Lower leg skin (tissue), 4 donors: ENCODE data around the gene VIPR1. TPM values are rescaled to one million over a fixed set of nuclear protein-coding genes. Genes with fewer than 3 reads are reported as not detected.

Experiments used
- DNase-seq, 2 donors: peaks; one replicate each; pipeline ENCODE4 v3.0.0-alpha.2; 2019; ENCODE audit warnings: low spot score in 2 of 2
- H3K4me3 ChIP-seq: fragments of 200-600 bp; sonication (generic); 2 replicates; pipeline ENCODE4 v1.5.1; 2017; ENCODE audit warnings: mild to moderate bottlenecking, low read depth; ENCODE audit not compliant: poor library complexity, severe bottlenecking
- CTCF ChIP-seq, 3 donors: fragments of 450-650 bp; IDR thresholded peaks; one replicate each; pipeline ENCODE4 v1.5.1; 2016; ENCODE audit warnings: antibody characterized with exemption in 3 of 3, mild to moderate bottlenecking in 3 of 3, moderate library complexity in 2 of 3
- POLR2A ChIP-seq, 2 donors: fragments of 450-650 bp; IDR thresholded peaks; one replicate each; pipeline ENCODE4 v1.6.1; 2016 to 2017; ENCODE audit warnings: antibody characterized with exemption in 2 of 2, mild to moderate bottlenecking in 1 of 2, moderate library complexity in 1 of 2
- WGBS, 2 donors: methylation state at CpG; one replicate each; pipeline ENCODE4 v1.1.5; 2018; 5-methylcytosine and 5-hydroxymethylcytosine counted together
- intact Hi-C: fragments of 100-400 bp; cut with DNase I; formaldehyde crosslinking; loops from one replicate; pipeline ENCODE4 v1.15.0; 2023; ENCODE audit warnings: low total_unique reads
- total RNA-seq, 4 donors: library from RNA; depleted of rRNA; stranded (reverse); fragments of >200 nt; gene quantifications; one replicate each; pipeline ENCODE4 v1.1.0, GENCODE V29; 2016

VIPR1 gene
- total RNA-seq, 4 donors from 2014 or later, result 69.9 to 110 (median 70.8) TPM

GRCh38 chr3:42513521-42513920 is 11.1 kb downstream of the VIPR1 start:
- WGBS, 2 donors, result 87 to 91% methylated on average over 6 of the region's 6 CpGs
- no peak for TF ChIP-seq CTCF (IDR thresholded peaks at IDR 0.05)
- TF ChIP-seq POLR2A (IDR thresholded peaks at IDR 0.05), result no peak
- intact Hi-C loops, result no loop called here
- no peak for DNase-seq
- no peak overlapping the region for H3K4me3 ChIP-seq

DNA sequence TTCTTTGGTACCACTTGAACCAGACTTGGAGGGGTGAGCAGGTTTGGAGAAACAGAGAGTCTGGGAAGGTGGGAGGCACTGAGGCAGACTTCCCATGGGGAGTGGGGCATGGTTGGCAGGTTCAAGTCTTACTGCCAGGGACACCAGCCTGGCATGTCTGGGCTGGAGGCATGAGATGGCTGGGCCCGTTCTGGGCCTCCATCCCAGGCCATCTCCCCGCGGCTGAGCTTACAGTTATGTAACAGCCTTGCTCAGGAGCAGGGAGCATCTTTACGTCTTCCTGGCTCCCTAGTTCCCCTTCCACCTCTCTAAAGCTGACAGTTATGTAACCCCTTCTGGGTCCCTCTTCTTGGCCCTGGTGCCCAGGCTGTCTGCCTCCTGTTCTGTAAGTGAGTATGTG is 12.4 kb downstream of the VIPR1 start:
- intact Hi-C loops, result no loop called here
- no peak overlapping the region for H3K4me3 ChIP-seq
- WGBS, 2 donors, result 32 to 44% methylated on average over 4 of the region's 4 CpGs
- TF ChIP-seq POLR2A (IDR thresholded peaks at IDR 0.05) (no peak), CTCF (IDR thresholded peaks at IDR 0.05) (no peak)
- DNase-seq, result no peak

GRCh38 chr3:42515391-42515916 is 13.0 kb downstream of the VIPR1 start:
- intact Hi-C loops, result no loop called here
- 39 to 47% methylated on average over 4 to 11 of the region's 12 CpGs for WGBS, 2 donors
- H3K4me3 ChIP-seq, result no peak overlapping the region
- peak; percentile 86 to 94 for DNase-seq
- no peak for TF ChIP-seq POLR2A (IDR thresholded peaks at IDR 0.05)
- no peak for TF ChIP-seq CTCF (IDR thresholded peaks at IDR 0.05)

DNA sequence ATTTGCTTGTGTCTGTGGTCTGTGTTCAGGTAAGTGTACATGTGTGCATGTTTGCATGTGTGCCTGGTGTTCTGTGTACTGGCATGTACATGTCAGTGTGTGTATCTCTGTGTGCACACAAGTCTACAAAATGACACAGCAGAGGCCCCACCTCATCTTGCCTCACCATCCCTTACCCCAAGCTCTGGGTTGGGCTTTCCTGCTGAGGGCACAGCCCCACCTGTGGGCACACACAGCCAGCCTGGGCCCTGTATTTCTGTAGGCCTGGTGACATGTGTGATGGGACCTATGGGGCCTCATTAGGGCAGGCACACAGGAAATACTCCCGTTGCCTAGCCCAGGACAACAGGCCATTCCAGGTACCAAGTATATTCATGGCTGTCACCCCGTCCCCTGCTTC is 13.5 kb downstream of the VIPR1 start:
- TF ChIP-seq CTCF (IDR thresholded peaks at IDR 0.05) (no peak), POLR2A (IDR thresholded peaks at IDR 0.05) (no peak)
- WGBS, 2 donors, result 57 to 59% methylated on average over 2 of the region's 2 CpGs
- H3K4me3 ChIP-seq, result no peak overlapping the region
- intact Hi-C loops, result no loop called here
- no peak for DNase-seq

DNA sequence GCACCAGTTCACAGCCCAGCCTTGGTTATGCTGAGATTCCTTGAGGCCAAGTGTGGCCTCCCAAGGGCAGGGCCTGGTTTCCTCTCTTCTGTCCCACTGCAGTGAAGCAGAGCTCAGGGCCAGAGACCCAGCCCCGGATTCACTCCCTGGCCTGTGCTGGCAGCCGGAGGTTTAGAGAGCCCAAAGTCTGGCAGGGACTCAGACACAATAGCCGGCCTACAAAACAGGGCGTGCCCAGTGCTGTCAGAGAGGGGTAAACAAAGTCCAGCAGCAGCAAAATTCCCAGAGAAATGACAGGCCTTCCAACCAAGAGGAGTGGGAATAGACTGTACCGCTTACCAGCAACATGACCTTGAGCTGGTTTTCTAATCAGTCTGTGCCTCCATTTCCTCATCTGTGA is 14.0 kb downstream of the VIPR1 start:
- TF ChIP-seq CTCF (IDR thresholded peaks at IDR 0.05) (no peak), POLR2A (IDR thresholded peaks at IDR 0.05) (no peak)
- no peak overlapping the region for H3K4me3 ChIP-seq
- no peak for DNase-seq
- intact Hi-C loops, result no loop called here
- WGBS, 2 donors, result 52 to 54% methylated on average over 5 of the region's 5 CpGs

- no peak overlapping the region for H3K4me3 ChIP-seq
- TF ChIP-seq CTCF (IDR thresholded peaks at IDR 0.05), result no peak
- no peak for TF ChIP-seq POLR2A (IDR thresholded peaks at IDR 0.05)
- no peak for DNase-seq
- intact Hi-C loops, result no loop called here
- 45 to 54% methylated on average over 4 of the region's 4 CpGs for WGBS, 2 donors
Measured at GRCh38 chr3:42517117-42517516, 14.7 kb downstream of the VIPR1 start.
